Upper lobe of right lung (tissue), 1 donor: Measurements from ENCODE around the gene SH3RF2. TPM values are rescaled to one million over a fixed set of nuclear protein-coding genes. Genes with fewer than 3 reads are reported as not detected.
A peak's percentile ranks its signal among the peaks of the same experiment; 100 is the strongest.
"Not testable (repeated sequence)": the region's sequence is repeated elsewhere in the genome, so short reads cannot be mapped to it uniquely, and the experiment has no call there.

Experiments
- ATAC-seq: fragments of 200-7000 bp; cut with Tn5 transposase; one replicate; pipeline ENCODE4 v1.9.1; 2020; ENCODE audit warnings: mild to moderate bottlenecking, moderate library complexity
- DNase-seq: peaks from one replicate; pipeline ENCODE4 v3.0.0-alpha.2; 2020
- H3K27ac ChIP-seq: fragments of 200-600 bp; one replicate; pipeline ENCODE4 v1.8.0; 2022
- H3K27me3 ChIP-seq: fragments of 200-600 bp; one replicate; pipeline ENCODE4 v1.8.0; 2022; ENCODE audit warnings: mild to moderate bottlenecking
- H3K36me3 ChIP-seq: fragments of 200-600 bp; one replicate; pipeline ENCODE4 v1.8.0; 2022
- H3K4me1 ChIP-seq: fragments of 200-600 bp; one replicate; pipeline ENCODE4 v1.8.0; 2022
- H3K4me3 ChIP-seq: fragments of 200-600 bp; one replicate; pipeline ENCODE4 v1.8.0; 2022; ENCODE audit warnings: mild to moderate bottlenecking
- H3K9me3 ChIP-seq: fragments of 200-600 bp; one replicate; pipeline ENCODE4 v1.8.0; 2022
- intact Hi-C: fragments of 100-400 bp; cut with DNase I; formaldehyde crosslinking; loops from one replicate; pipeline ENCODE4 v1.11.0; 2022
- total RNA-seq: library from RNA; stranded (reverse); fragmentation: NEBNext Ultra II Directional; extraction: Animal tissue kit (Norgen Biotek cat#: 25700); gene quantifications from one replicate; pipeline ENCODE4 v1.2.1, GENCODE V29; 2021
- TF ChIP-seq, protein P1 (sequence below): fragments of 200-600 bp; IDR thresholded peaks from one replicate; pipeline ENCODE4 v1.8.0; 2022; ENCODE audit warnings: antibody characterized with exemption
- donor health status: DM: no; HTN: yes; CAD: no; lungs with severe emphysema.

The SH3RF2 gene
- total RNA-seq, 1 donor from 2014 or later: 12.4 TPM

DNA sequence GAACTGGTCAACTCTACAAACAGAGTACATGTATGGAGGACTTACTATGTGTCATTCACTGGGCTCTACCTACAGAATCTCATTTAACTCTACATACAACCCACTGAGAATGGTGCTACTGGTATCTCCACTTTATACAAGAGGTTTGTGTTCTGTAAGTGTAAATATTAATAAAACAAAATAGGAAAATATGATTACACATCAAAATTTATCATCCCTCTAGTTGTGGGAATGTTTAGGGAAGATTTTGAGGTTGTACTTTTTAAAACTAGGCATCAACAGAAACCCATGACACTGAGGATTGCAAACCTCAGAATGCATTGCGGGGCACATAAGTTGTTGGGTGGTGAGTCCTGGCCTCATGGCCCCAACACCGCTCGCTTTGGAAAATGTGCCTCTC is 11.7 kb downstream of the SH3RF2 start:
- ATAC-seq (no peak), DNase-seq (no peak)
- TF ChIP-seq, protein P1, sequence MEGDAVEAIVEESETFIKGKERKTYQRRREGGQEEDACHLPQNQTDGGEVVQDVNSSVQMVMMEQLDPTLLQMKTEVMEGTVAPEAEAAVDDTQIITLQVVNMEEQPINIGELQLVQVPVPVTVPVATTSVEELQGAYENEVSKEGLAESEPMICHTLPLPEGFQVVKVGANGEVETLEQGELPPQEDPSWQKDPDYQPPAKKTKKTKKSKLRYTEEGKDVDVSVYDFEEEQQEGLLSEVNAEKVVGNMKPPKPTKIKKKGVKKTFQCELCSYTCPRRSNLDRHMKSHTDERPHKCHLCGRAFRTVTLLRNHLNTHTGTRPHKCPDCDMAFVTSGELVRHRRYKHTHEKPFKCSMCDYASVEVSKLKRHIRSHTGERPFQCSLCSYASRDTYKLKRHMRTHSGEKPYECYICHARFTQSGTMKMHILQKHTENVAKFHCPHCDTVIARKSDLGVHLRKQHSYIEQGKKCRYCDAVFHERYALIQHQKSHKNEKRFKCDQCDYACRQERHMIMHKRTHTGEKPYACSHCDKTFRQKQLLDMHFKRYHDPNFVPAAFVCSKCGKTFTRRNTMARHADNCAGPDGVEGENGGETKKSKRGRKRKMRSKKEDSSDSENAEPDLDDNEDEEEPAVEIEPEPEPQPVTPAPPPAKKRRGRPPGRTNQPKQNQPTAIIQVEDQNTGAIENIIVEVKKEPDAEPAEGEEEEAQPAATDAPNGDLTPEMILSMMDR: no peak
- intact Hi-C loops: no loop called here
- no peaks in the 10 kb centered on the region for H3K9me3 ChIP-seq
- no peaks in the 10 kb centered on the region for H3K4me1 ChIP-seq
- no peaks in the 10 kb centered on the region for H3K27me3 ChIP-seq
- no peak overlapping the region for H3K27ac ChIP-seq
- H3K36me3 ChIP-seq: no peaks in the 10 kb centered on the region
- no peak overlapping the region for H3K4me3 ChIP-seq

DNA sequence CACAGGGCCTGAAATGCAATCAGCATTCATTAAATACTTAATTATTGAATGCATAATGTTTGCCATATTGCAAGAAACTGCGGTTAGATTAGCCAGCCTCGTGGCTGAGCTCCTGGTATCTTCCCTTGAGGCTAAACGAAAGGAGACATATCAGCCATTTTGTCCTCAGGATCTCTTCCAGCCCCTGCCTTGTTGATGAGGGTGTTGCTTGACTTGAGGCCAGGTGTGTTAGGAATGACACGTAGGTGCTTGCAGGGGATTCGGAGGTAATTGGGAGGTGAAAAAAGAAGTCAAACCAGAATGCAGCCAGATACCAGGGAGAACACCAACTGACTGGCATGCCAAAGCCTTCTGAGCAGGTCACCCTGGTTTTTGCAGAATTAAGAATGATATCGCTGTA is 12.5 kb downstream of the SH3RF2 start:
- ATAC-seq (no peak), DNase-seq (no peak)
- Histone ChIP-seq H3K4me1 (no peaks in the 10 kb centered on the region), H3K36me3 (no peaks in the 10 kb centered on the region), H3K9me3 (no peaks in the 10 kb centered on the region), H3K27ac (no peak overlapping the region), H3K27me3 (no peaks in the 10 kb centered on the region), H3K4me3 (no peak overlapping the region)
- intact Hi-C loops: no loop called here
- TF ChIP-seq, protein P1: no peak

DNA sequence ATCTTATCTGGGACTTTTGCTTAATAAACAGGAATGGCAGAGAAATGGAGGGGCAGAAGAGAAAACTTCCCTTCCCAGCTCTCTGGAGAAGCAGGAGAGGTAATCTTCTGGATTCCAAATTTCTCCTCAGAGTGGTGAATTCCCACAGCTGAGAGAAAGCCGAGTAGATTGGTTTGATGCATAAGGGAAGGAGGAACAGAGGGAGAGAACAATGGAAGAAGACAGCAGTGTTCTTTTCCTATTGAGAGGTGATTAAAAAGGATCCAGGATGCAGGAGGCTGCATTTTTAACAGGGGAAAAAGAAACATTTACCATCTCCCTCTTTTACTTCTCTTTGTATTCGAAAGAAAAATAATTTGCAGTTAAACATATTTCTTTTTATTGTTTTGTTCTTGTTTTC is 13.1 kb downstream of the SH3RF2 start:
- no peak for DNase-seq
- no peak overlapping the region for H3K27ac ChIP-seq

DNA sequence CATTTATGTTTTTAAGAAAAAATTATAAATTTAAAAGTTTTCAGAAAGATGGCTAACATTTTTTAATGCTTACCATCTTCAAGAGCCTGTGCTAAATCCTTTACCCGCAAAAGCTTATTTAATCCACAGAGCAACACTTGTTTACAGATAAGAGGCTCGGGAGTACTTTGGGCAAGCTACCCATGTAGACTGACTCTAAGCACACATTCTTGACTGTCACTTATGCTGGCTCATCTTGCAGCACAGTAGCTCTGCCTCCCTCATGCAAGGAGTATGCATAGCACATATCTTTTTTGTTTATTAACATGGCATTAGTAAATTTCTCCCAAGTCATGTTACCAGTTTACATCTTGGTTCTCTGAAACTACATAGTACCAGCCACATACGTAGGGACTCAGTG is 14.7 kb downstream of the SH3RF2 start:
- no peak for DNase-seq
- H3K4me1 ChIP-seq: no peaks in the 10 kb centered on the region
- H3K9me3 ChIP-seq: no peaks in the 10 kb centered on the region
- no peaks in the 10 kb centered on the region for H3K36me3 ChIP-seq
- intact Hi-C loops: no loop called here
- no peak overlapping the region for H3K27ac ChIP-seq
- no peak overlapping the region for H3K4me3 ChIP-seq
- H3K27me3 ChIP-seq: no peaks in the 10 kb centered on the region
- TF ChIP-seq, protein P1: no peak
- peak; percentile 50 for ATAC-seq

More for the DNA sequence above, 13.1 kb downstream of the SH3RF2 start:
- ATAC-seq: no peak
- intact Hi-C loops: no loop called here
- Histone ChIP-seq H3K9me3 (no peaks in the 10 kb centered on the region), H3K36me3 (no peaks in the 10 kb centered on the region), H3K4me3 (no peak overlapping the region), H3K27me3 (no peaks in the 10 kb centered on the region), H3K4me1 (no peaks in the 10 kb centered on the region)
- TF ChIP-seq, protein P1: no peak

DNA sequence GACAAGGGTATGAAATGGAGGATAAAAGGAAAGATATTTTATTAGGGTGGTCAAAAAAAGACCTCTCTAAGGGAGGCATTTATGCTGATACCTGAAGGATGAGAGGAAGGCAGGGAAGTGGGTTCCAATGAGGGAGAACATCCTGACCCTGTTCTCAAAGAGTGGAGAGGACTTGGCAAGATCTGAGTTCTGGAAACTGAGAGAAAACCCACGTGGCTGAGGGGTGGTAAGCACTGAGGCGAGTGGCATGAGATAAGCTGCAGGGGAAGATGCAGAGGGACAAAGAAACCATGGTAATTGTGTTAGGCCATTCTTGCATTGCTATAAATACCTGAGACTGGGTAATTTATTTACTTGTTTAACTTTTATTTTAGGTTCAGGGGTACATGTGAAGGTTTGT is 16.8 kb downstream of the SH3RF2 start:
- no peaks in the 10 kb centered on the region for H3K9me3 ChIP-seq
- TF ChIP-seq, protein P1: no peak
- intact Hi-C loops: no loop called here
- H3K27me3 ChIP-seq: no peaks in the 10 kb centered on the region
- H3K36me3 ChIP-seq: no peaks in the 10 kb centered on the region
- H3K27ac ChIP-seq: no peak overlapping the region
- no peaks in the 10 kb centered on the region for H3K4me1 ChIP-seq
- ATAC-seq (no peak), DNase-seq (no peak)
- H3K4me3 ChIP-seq: no peak overlapping the region

DNA sequence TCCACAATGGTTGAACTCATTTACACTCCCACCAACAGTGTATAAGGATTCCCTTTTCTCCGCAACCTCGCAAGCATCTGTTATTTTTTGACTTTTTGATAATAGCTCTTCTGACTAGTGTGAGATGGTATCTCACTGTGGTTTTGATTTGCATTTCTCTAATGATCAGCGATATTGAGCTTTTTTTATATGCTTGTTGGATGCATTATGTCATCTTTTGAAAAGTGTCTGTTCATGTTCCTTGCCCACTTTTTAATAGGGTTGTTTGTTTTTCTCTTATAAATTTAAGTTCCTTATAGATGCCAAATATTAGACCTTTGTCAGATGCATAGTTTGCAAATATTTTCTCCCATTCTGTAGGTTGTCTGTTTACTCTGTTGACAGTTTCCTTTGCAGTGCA is 17.8 kb downstream of the SH3RF2 start:
- intact Hi-C loops, H3K4me3 ChIP-seq, H3K4me1 ChIP-seq, H3K27me3 ChIP-seq, H3K27ac ChIP-seq, H3K36me3 ChIP-seq, ATAC-seq, H3K9me3 ChIP-seq, DNase-seq: not testable (repeated sequence)
